ENCODE data around the gene FAM50A.

DNA sequence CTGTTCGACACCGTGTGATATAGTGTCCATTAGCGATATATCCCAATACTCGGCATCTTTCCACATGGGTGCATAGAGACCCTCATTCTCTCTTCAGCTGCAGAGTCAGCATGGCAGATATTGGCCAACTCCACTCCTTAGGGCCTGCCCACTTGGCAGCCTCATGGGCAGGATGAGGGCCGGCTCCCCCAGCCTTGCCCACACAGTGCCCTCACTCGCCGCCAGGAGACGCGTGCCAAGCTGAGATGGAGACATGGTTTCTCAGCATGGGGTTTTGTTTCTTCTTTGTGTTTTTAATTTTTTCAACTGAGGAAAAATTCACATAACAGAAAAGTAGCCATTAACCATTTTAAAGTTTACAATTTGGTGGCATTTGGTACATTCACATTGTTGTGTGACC, 8.9 kb downstream of the FAM50A start:
- TF ChIP-seq POLR2A (IDR thresholded peaks at IDR 0.05; ENCODE audit: low read length) (no peak), GATA1 (IDR thresholded peaks at IDR 0.05; ENCODE audit: low read depth, low read length) (no peak)
